ENCODE data around the gene TM7SF3.

- TF ChIP-seq EZH2 (IDR thresholded peaks at IDR 0.05; ENCODE audit: insufficient read depth, poor library complexity, severe bottlenecking) = no peak
- no peak for TF ChIP-seq EZH2phosphoT487 (IDR thresholded peaks at IDR 0.05; ENCODE audit: insufficient read depth, low read depth)
These were observed 78.4 kb downstream of the TM7SF3 start for GRCh38 chr12:26935636-26936378.

Data from GM23248 (cell line).